ENCODE results near the gene MAFF. TPM values are rescaled to one million over a fixed set of nuclear protein-coding genes. Genes with fewer than 3 reads are reported as not detected.

Gene MAFF
- total RNA-seq, 4 donors from 2014 or later, result 68.1 to 110 (median 96.8) TPM

GRCh38 chr22:38202437-38203089 is 769 bp downstream of the MAFF start:
- no peaks in the 10 kb centered on the region for H3K9me3 ChIP-seq
- H3K4me3 ChIP-seq, result peak overlapping the region; percentile 63 to 98 (median 77)
- H3K36me3 ChIP-seq, result no peaks in the 10 kb centered on the region
- H3K27me3 ChIP-seq, result no peaks in the 10 kb centered on the region
- DNase-seq (ENCODE audit: low spot score in 2 of 2), result peak; percentile 88 to 89
- WGBS, 2 donors, result 0 to 3% methylated on average over 14 to 17 of the region's 74 CpGs
- peak overlapping the region; percentile 97 to 100 (median 100) for H3K27ac ChIP-seq
- TF ChIP-seq CTCF (IDR thresholded peaks at IDR 0.05) (peak in 3 of 5 experiments; percentile 2 to 64 (median 41)), EP300 (IDR thresholded peaks at IDR 0.05) (peak; percentile 92 to 98), POLR2A (IDR thresholded peaks at IDR 0.05) (peak; percentile 20 to 64)
- peaks cover 0 to 38% (median 30%) of the 10 kb centered on the region in 4 donors for H3K4me1 ChIP-seq

GRCh38 chr22:38203090-38203810 is 1.5 kb downstream of the MAFF start:
- no peaks in the 10 kb centered on the region for H3K9me3 ChIP-seq
- DNase-seq (ENCODE audit: low spot score in 2 of 2), result no peak
- H3K4me1 ChIP-seq, result peaks cover 0 to 43% (median 30%) of the 10 kb centered on the region in 4 donors
- 13 to 20% methylated on average over 17 to 18 of the region's 19 CpGs for WGBS, 2 donors
- no peaks in the 10 kb centered on the region for H3K27me3 ChIP-seq
- no peak for TF ChIP-seq CTCF (IDR thresholded peaks at IDR 0.05)
- no peak for TF ChIP-seq EP300 (IDR thresholded peaks at IDR 0.05)
- no peak for TF ChIP-seq POLR2A (IDR thresholded peaks at IDR 0.05)
- peak overlapping the region; percentile 63 to 98 (median 77) for H3K4me3 ChIP-seq
- H3K36me3 ChIP-seq, result no peaks in the 10 kb centered on the region
- H3K27ac ChIP-seq, result peak overlapping the region; percentile 97 to 100 (median 100)

GRCh38 chr22:38203855-38204514 is 2.2 kb downstream of the MAFF start:
- Histone ChIP-seq H3K36me3 (peaks cover 0 to 5% (median 0%) of the 10 kb centered on the region in 3 donors), H3K4me3 (peak overlapping the region in 1 of 4 donors; percentile 66), H3K9me3 (no peaks in the 10 kb centered on the region), H3K4me1 (peaks cover 0 to 49% (median 30%) of the 10 kb centered on the region in 4 donors), H3K27me3 (no peaks in the 10 kb centered on the region), H3K27ac (peak overlapping the region; percentile 97 to 100 (median 100))
- no peak for DNase-seq (ENCODE audit: low spot score in 2 of 2)
- no peak for TF ChIP-seq CTCF (IDR thresholded peaks at IDR 0.05)
- TF ChIP-seq EP300 (IDR thresholded peaks at IDR 0.05), result no peak
- no peak for TF ChIP-seq POLR2A (IDR thresholded peaks at IDR 0.05)
- WGBS, 2 donors, result 84 to 98% methylated on average over 3 of the region's 3 CpGs

- Histone ChIP-seq H3K27ac (peak overlapping the region; percentile 97 to 100 (median 100)), H3K27me3 (no peaks in the 10 kb centered on the region), H3K9me3 (no peaks in the 10 kb centered on the region), H3K4me1 (peaks cover 0 to 50% (median 30%) of the 10 kb centered on the region in 4 donors), H3K36me3 (peaks cover 0 to 5% (median 0%) of the 10 kb centered on the region in 3 donors), H3K4me3 (no peak overlapping the region)
- 71% methylated on average over 7 of the region's 7 CpGs for WGBS, 2 donors
- TF ChIP-seq CTCF (IDR thresholded peaks at IDR 0.05) (no peak), POLR2A (IDR thresholded peaks at IDR 0.05) (no peak), EP300 (IDR thresholded peaks at IDR 0.05) (no peak)
- no peak for DNase-seq (ENCODE audit: low spot score in 2 of 2)
Observed at GRCh38 chr22:38204784-38205183, 3.0 kb downstream of the MAFF start.
